Measurements from ENCODE around the gene APC2.

- TF ChIP-seq CTCF (conservative IDR thresholded peaks at IDR 0.05): no peak
- TF ChIP-seq EZH2 (IDR thresholded peaks at IDR 0.05; ENCODE audit: low read depth): no peak
Measured at GRCh38 chr19:1473085-1473851, 23.3 kb downstream of the APC2 start.

Data from PC-9 (cell line).